Right lobe of liver (tissue), 4 donors: ENCODE results near the gene INPP4B.

Experiments
- CTCF ChIP-seq, 4 donors: fragments of 200-600 bp in 3 of 4; fragments of 450-650 bp in 1 of 4; IDR thresholded peaks; one replicate each; pipeline versions ENCODE4 v1.5.1 to v1.8.0; 2016 to 2022; ENCODE audit warnings: antibody characterized with exemption in 4 of 4, mild to moderate bottlenecking in 2 of 4
- POLR2A ChIP-seq: fragments of 450-650 bp; IDR thresholded peaks from one replicate; pipeline ENCODE4 v1.6.1; 2017; ENCODE audit warnings: antibody characterized with exemption, mild to moderate bottlenecking
- donor health status: DM: no; HTN: no; CAD: no.
- donor health status: DM: no; HTN: no; CAD: no.
- donor health status: DM: no; HTN: yes; CAD: no.

- TF ChIP-seq CTCF (IDR thresholded peaks at IDR 0.05) (no peak), POLR2A (no peak)
These were observed 36.1 kb upstream of the INPP4B start for GRCh38 chr4:142882159-142882558.
